HG03460 (cell line): Measurements from ENCODE around the gene ZMYND19.
A peak's percentile ranks its signal among the peaks of the same experiment; 100 is the strongest.
"Not testable (repeated sequence)": the region's sequence is repeated elsewhere in the genome, so short reads cannot be mapped to it uniquely, and the experiment has no call there.

Experiments
- ATAC-seq: cut with Tn5 transposase; IDR thresholded peaks from one replicate; pipeline ENCODE4 v1.9.1; 2021; ENCODE audit not compliant: unreplicated experiment

Gene ZMYND19

DNA sequence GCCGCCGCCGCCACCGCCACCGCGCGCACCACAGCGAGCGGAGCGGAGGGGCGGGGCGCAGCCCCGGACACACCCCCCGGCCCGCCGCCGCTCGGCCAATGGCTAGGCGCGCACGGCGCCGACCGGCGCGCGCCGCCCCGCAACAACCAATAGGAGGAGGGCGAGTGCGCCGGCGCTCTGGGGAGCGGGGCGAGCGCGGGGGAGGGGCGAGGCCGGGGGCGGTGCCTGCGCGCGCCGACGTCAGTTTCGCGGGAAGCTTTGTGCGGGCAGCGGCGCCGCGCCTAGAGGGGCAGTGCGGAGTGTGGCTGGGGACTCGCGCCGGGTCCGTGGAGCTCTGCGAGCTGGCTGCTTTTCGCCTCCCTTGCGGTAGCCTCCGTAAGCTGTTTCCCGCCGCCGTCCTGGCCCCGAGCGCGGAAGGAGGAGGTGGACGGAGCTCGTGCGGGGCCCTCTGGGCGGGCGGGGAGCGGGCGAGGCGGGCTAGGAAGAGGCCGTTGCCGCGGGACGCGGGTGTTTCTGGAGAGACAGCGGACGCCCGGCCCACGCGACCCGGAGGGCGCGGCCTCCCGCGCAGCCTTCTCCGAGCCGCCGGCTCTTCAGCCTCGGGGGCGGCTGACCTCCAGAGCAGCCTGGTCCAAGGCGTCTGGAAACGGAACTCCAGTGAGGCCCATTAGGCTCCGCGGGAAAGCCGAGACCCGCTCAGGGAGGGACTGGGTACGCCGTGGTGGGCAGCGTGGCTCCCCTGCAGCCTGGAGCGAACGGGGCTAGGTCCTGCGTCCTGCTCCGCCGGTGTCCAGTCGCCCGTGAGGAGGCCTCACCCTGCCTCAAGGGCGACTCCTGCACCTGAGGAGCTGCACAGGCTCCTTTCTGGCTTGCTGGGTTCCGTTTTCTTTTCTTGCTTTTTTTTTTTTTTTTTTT lies at the start of gene ZMYND19:
ZMYND19 (minus strand) TSS at position 44 of the 915 bp plus-strand sequence. CDS start 249 bp downstream, outside the sequence.
- peak; percentile 82 for ATAC-seq

DNA sequence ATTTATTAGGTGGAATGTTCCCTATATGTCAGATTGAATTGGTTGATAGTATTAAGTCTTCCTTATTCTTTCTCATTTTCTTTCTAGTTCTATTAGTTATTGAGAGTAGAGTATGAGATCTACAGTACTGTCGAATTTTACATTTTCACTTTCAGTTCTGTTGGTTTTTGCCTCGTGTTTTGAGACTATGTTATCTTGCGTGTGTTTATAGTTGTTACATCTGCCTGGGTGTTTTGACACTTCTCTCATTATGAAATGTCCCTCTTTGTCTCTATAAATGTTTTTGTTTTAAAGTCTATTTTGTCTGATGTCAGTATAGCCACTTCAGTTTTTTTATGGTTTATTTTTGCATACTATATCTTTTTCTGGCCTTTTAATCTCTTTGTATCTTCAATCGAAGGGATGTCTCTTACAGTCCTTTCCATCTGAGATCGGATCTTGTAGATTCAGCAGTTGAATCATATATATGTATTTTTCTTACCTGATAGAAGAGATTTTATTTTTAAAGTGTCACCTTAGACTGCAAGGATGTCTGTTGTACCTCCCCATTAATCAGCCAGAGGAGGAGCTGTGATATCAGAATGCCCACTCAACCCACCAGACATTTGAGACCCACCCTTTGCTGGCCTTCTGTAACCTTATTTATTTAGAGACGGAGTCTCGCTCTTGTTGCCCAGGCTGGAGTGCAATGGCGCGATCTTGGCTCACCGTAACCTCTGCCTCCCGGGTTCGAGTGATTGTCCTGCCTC lies 49.2 kb upstream of the ZMYND19 start:
- ATAC-seq = peak; percentile 62

DNA sequence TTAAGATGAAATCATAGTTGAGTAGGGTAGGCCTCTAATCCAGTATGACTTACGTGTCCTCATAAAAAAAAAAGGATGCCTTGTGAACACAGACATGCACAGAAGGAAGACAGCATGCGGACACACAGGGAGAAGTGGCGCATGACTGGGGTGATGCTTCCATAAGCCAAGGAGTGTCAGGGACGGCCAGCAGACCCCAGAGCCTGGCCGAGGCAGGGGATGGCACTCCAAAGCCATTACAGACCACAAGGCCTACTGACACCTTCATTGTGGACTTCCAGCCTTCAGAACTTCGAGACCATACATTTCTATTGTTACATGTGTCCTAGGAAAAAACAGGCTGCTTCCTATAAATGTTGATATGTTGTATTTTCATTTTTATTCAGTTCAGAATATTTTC lies 48.4 kb upstream of the ZMYND19 start:
- no peak for ATAC-seq

DNA sequence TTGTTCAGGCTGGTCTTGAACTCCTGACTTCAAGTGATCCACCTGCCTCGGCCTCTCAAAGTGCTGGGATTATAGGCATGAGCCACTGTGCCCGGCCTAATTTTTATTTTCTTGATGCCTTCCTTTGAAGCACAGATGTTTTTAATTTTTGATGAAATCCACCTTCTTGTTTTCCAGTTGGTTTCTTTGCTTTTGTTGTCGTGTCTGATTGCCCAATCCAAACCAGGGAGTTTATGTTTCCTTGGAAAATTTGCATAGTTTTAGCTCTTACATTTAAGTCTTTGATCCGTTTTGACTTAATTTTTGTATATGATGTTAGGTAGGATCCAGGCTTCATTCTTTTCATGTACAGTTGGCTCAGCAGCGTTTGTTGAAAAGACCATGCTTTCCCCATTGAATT lies 43.7 kb upstream of the ZMYND19 start:
- no peak for ATAC-seq

DNA sequence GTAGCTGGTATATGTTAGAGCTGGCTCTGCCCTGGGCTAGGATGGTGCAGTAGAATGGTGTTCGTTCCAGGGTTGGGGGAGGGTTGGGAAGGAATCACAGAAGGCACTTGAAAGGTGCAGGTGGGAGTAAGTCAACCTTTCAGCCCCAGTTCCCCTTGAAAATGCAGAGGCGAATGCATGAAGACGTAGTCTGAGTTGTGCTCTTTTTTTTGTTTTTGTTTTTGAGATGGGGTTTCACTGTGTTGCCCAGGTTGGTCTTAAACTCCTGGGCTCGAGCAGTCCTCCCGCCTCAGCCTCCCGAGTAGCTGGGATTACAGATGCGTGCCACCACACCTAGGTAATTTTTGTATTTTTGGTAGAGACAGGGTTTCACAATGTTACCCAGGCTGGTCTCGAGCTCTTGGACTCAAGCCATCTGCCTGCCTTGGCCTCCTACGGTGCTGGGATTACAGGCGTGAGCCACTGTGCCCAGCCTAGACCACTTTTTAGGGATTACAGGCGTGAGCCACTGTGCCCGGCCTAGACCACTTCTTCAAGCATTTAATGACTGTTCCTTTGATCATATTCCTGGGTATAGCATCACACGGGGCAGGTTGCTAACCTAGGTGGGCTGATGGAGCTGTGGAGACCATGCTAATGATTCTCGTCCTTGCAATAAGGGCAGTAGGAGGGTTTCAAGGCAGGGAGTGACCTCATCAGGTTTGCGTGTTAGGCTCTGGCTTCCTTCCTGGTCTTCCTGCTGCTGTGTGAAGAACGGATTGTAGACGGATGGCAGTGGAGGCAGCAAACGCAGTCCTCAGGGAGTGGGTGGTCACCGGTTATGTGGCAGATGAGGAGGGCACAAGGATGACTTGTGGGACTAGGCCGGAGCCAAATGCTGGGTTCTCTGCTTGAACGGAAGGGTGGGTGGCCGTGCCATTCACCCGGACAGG lies 42.2 kb upstream of the ZMYND19 start:
- no peak for ATAC-seq

DNA sequence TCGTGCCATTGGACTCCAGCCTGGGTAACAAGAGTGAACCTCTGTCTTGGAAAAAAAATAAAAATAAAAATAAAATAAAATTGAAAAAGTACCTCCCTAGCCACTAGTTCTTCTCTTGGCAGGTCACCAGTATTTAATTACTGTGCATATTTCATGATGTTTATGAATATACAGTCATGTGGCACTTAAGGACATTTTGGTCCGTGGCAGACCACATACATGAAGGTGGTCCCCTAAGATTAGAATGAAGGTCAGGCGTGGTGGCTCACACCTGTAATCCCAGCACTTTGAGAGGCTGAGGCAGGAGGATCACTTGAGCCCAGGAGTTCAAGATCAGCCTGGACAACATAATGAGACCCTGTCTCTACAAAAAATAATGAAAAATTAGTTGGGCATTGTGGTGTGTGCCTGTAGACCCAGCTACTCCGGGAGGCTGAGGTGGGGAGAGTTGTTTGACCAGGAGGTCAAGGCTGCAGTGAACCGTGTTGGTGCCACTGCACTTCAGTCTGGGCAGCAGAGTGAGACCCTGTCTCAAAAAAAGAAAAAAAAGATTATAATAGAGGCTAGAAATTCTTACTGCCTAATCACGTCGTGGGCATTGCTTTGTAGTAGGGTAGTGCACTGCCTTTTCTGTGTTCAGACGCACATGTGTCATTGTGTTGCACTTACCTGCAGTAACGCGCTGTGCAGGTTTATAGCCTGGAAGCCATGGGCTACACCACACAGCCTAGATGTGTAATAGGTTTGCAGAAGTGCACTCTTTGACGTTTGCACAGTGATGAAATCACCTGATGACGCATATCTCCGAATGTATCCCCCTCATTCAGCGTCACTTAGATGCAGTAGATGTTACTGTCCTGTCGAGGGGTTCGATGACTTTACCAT lies 41.3 kb upstream of the ZMYND19 start:
- ATAC-seq = no peak

DNA sequence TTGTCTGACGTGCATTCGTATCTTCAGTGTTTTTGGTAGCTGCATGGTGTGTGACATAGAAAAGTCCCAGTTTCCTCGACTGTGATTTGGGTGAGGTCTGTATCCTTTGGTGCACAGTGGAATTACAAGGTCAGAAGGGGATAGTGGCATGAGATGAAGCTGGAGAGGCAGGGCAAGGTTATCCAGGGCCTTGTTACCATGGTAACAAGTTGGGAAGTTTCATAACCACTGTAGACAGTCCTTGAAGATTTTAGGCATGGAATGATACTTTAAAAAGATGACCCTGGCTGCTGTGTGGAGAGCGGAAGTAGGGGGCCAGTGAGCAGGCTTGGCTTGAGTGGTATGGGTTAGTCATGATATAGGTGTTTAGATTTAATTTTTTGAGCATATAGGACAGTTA lies 40.4 kb upstream of the ZMYND19 start:
- ATAC-seq = no peak

DNA sequence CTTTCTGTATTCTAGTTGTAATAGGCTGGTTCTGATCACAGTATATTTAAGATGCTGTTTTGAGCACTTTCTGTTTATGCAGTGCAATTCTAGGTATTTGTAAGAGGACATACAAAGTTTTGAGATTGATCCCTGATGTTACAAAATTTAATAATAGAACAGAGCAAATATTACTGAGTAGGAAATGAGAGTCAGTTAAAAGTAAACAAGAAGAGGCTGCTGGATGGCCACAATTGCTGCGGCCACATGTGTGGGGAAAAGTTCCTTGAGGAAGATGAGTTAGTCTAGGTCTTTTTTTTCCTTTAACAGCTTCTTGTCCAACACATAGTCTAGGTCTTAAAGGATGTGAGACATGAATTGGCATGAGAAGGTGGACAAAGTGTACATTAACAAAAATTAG lies 39.8 kb upstream of the ZMYND19 start:
- no peak for ATAC-seq

DNA sequence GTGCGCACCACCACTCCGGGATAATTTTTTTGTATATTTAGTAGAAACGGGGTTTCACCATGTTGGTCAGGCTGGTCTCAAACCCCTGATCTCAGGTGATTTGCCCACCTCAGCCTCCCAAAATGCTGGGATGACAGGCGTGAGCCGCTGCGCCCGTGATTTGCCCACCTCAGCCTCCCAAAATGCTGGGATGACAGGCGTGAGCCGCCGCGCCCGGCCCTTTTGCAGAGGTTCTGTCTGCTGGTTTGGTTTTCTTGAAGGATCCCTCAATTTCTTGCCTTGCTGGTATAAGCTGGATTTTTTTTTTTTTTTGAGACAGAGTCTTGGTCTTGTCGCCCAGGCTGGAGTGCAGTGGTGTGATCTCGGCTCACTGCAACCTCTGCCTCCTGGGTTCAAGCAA lies 37.1 kb upstream of the ZMYND19 start:
- ATAC-seq = not testable (repeated sequence)

DNA sequence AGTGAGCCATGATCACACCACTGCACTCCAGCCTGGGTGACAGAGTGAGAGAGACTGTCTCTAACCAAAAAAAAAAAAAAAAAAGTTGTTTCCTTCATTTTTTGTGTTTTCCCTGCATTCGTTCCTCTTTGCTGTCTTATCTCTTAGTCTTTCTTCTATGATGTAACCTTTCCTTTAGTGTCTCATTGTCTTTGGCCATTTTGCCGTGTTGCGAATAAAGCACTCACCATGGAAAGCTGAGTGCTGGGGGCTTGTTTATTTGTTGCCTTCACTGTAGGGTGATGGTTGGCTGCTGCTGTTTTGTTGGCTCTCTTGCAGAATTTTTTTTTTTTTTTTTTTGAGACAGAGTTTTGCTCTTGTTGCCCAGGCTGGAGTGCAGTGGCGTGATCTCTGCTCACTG lies 36.2 kb upstream of the ZMYND19 start:
- ATAC-seq = no peak

DNA sequence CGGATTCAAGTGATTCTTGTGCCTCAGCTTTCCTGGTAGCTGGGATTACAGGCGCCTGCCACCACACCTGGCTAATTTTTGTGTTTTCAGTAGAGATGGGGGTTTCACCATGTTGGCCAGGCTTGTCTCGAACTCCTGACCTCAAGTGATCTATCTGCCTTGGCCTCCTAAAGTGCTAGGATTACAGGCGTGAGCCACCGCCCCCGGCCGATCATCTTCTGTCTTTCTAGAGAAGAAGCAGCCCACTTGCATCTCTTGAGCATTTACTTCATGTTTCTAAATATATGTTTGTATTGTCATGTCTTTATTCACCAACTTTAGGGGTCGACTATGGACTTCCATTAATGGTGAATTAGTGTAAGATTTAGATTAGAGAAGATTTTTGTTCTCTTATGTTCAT lies 31.9 kb upstream of the ZMYND19 start:
- not testable (repeated sequence) for ATAC-seq

DNA sequence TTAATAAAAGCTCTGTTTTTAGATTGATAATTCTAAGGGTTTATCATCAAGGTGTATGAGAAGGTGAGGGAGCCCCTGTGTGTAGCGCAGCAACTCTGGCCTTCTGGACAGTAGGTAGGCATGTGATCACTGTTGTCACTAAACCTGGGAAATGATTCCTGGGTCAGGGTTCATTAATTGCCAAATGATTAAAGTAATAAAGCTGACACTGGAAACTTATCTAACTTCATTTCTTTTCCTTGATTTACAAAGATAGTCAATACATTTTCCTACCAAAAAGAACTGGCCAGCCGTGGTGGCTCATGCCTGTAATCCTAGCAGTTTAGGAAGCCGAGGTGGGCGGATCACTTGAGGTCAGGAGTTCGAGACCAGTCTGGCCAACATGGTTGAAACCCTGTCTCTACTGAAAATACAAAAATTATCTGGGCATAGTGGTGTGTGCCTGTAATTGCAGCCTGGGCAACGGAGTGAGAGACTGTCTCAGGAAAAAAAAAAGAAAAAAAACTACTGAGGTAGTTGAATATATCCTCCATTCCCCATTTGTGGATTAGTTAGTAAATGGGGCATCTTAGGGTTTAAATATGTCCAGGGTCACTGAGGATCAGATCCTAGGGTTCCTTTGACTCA lies 30.9 kb upstream of the ZMYND19 start:
- no peak for ATAC-seq

DNA sequence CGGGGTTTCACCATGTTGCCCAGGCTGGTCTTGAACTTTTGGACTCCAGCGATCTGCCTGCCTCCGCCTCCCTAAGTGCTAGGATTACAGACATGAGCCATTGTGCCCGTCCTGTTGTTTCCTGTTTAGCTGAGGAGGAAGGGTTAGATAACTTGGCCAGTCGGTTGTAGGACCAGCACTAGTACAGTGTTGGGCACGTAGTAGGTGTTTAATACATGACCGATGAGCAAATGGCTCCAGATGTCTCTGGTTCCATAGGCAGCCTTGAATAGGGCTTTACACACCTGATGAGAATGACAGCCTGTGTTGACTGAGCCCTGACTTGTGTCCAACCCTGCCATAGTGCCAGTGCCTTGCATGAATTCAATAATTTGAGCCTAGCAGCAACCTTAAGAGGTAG lies 30.3 kb upstream of the ZMYND19 start:
- no peak for ATAC-seq

DNA sequence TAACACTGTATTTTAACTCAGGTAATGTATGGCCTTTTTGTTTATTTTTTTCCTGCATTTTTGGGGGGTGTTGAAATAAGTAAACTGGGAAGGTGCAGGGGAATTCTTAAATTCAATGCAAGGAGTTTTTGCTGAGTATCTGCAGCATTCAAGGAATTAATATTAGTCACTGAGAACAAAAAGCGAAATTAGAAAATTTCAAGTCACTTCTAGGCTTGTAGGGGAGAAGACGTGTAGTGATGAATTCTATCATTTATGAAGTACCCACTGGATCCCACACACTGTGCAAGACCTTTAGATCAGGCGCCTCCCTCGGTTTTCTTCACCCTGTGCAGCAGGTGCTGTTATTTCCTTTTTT lies 29.7 kb upstream of the ZMYND19 start:
- no peak for ATAC-seq

DNA sequence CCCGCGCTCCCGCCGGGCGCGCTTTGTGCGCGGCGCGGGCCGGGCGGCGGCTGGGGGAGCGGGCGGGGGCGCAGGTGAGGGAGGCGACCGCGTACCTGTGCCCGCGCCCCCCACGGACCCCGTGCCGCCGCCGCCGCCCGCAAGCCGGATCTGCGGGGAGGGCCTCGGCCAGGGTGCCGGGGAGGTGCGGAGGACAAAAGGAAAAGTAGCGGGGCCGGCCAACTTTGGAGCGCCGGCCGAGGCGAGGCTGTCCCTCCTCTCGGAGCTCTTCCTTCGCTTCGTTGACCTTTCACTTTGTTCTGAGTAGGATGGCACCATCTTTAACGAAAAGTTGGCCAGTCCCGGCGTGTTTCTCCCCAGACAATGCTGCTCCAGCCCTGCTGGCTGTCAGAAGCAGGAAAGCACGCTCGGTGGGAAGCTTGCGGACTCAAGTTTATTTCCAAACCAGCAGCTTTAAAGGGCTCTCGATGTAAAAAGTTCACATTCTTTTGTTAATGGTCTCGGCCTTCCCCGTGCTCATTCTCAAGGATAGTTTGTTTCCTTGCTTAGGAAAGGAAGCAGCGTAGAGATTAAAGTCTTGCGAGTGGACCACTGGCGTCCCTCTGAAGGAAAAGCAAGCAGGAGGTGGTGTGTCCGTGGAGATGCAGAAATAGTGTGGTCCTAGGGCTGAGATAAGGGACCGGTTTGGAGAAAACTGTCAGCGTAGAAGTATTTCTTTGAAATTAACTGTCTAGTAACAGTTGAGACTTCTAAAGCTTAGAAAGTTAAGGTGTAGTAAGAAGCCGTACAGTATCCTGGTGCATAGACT lies 29.1 kb upstream of the ZMYND19 start:
- peak; percentile 13 for ATAC-seq

DNA sequence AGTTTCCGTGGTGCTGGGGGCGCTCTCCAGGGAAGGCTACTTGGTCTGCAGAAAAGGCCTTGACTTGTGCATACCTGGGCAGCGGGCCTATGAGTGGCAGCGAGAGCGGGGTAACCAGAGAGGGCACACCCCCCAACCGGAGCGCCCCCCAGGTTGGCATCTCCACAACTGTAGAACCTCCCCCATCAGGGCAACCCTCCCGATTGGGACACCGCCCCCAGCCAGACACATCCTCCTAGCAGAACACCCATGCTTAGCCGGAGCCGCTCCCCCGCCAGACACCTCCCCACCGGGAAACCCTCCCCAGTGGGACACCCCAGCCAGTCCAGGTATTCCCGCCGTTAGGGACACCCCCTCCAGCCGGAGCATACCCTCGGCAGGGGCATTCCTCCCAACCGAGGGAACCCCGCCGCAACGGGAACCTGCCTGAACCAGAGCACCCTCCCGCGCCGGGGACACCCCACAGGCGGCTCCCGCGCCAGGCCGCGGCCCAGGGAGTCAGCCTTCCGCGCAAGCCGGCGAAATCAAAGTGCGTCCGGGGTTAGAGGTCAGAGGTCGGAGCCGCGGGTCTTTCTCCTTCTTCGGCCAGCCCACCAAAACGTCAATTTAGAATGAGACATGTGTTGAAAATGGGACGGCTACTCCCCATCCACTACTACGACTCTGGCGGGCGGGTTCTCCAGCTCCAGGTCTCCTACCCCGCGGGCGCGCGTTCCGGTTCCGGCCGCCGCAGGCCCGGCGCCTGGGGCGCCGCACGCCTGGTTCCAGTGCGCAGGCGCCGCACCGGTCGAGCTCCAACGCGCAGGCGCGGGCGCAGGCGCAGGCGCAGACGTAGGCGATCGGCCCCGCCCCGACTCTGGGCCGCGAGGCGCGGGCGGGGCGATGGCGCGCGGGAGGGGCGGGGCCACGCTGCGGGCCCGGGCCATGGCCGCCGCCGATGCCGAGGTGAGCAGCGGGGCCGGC lies 28.1 kb upstream of the ZMYND19 start, which contains the start of gene EHMT1:
EHMT1 (plus strand) TSS at position 901 of the 963 bp plus-strand sequence; CDS start at position 925, 24 bp downstream.
- peak; percentile 59 for ATAC-seq

DNA sequence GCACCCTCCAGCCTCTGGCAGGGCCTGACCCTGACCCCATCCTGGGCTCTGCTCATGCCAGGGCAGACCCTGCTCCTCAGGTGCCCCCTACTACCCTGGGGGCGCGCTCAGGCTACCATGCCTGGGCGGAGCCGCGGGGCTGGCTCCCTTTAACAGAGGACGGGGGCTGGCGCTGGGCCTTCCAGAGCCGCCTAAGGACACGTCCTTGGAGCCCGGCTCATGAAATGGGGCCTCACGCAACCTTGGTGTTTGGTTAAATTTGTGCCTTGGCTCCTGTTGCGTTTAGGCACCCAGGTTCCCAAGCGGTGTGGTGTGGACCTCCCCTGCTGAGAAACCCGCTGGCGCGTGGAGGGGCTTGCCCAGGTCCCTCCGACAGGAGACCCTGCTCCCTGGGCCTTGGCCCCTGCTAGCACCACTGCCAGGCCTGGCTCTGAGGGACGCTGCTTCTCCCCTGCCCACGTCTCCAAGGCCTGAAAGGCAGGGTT lies 25.1 kb upstream of the ZMYND19 start:
- no peak for ATAC-seq
